GM12878 (cell line): ENCODE data around the gene ATP5F1D. TPM values are rescaled to one million over a fixed set of nuclear protein-coding genes. Genes with fewer than 3 reads are reported as not detected.

Experiments
- BHLHE40 ChIP-seq, 2 experiments: fragments of 450-650 bp in 1 of 2; IDR thresholded peaks; 2 replicates each; pipeline ENCODE4 v1.6.1; 2011 to 2017; ENCODE audit warnings: low read depth in 2 of 2, borderline replicate concordance in 1 of 2, improper control_type of control experiment in 1 of 2, low read length in 1 of 2, mild to moderate bottlenecking in 1 of 2
- BRCA1 ChIP-seq: IDR thresholded peaks from 2 replicates; pipeline ENCODE4 v1.6.1; 2011; ENCODE audit warnings: low read depth, low read length, improper control_type of control experiment
- CBX5 ChIP-seq: sonication (generic); IDR thresholded peaks from 2 replicates; pipeline ENCODE4 v1.6.1; 2016; ENCODE audit warnings: low read depth, moderate library complexity, mild to moderate bottlenecking, inconsistent platforms
- DPF2 ChIP-seq: fragments of 450-650 bp; IDR thresholded peaks from 2 replicates; pipeline ENCODE4 v1.6.1; 2017; ENCODE audit warnings: mild to moderate bottlenecking
- EP300 ChIP-seq, 2 experiments: fragments of 150-350 bp in 1 of 2; IDR thresholded peaks; 2 replicates each; pipeline ENCODE4 v1.6.1; 2011 to 2012; ENCODE audit warnings: low read depth in 2 of 2, low read length in 2 of 2, borderline replicate concordance in 1 of 2, improper control_type of control experiment in 1 of 2, inconsistent platforms in 1 of 2; ENCODE audit not compliant: control insufficient read depth in 1 of 2
- GABPA ChIP-seq: IDR thresholded peaks from 2 replicates; pipeline ENCODE4 v1.6.1; 2014; ENCODE audit warnings: antibody characterized with exemption, low read depth, mild to moderate bottlenecking, inconsistent platforms
- HDAC6 ChIP-seq: fragments of 200-600 bp; sonication (generic); IDR thresholded peaks from one replicate; pipeline ENCODE4 v1.8.0; 2017; ENCODE audit warnings: antibody characterized with exemption; ENCODE audit not compliant: unreplicated experiment
- IKZF1 ChIP-seq: fragments of 450-650 bp; conservative IDR thresholded peaks from 2 replicates; pipeline ENCODE4 v1.6.1; 2017; ENCODE audit warnings: antibody characterized with exemption, mild to moderate bottlenecking
- KAT2A ChIP-seq: conservative IDR thresholded peaks from 2 replicates; pipeline ENCODE4 v1.6.1; 2011; ENCODE audit warnings: low read depth, low read length; ENCODE audit not compliant: control insufficient read depth
- NR2C1 ChIP-seq: fragments of 450-650 bp; IDR thresholded peaks from 2 replicates; pipeline ENCODE4 v1.6.1; 2017; ENCODE audit warnings: antibody characterized with exemption, mild to moderate bottlenecking, moderate library complexity
- POLR2AphosphoS2 ChIP-seq: IDR thresholded peaks from 2 replicates; pipeline ENCODE4 v1.6.1; 2011; ENCODE audit warnings: low read depth, mild to moderate bottlenecking, low read length, improper control_type of control experiment, moderate library complexity
- SMAD1 ChIP-seq: fragments of 450-650 bp; IDR thresholded peaks from 2 replicates; pipeline ENCODE4 v1.6.1; 2018; ENCODE audit warnings: mild to moderate bottlenecking, low read depth; ENCODE audit not compliant: partially characterized antibody
- WRNIP1 ChIP-seq: IDR thresholded peaks from 2 replicates; pipeline ENCODE4 v1.6.1; 2011; ENCODE audit warnings: low read depth, low read length, improper control_type of control experiment, borderline replicate concordance
- YY1 ChIP-seq: IDR thresholded peaks from 2 replicates; pipeline ENCODE4 v1.6.1; 2011; ENCODE audit warnings: low read depth, mild to moderate bottlenecking, low read length
- ZNF207 ChIP-seq: fragments of 450-650 bp; IDR thresholded peaks from 2 replicates; pipeline ENCODE4 v1.6.1; 2014; ENCODE audit warnings: antibody characterized with exemption, mild to moderate bottlenecking, borderline replicate concordance
- polyA plus RNA-seq, 11 experiments: library from polyadenylated mRNA; depleted of rRNA in 4 of 11; unstranded in 6 of 11; stranded (reverse) in 5 of 11; fragments of >200 nt; fragmentation: Nextera tagmentation in 4 of 11; fragmentation: Illumina TruSeq in 1 of 11; extraction: Ambion mirVana in 4 of 11; extraction: Trizol in 1 of 11; gene quantifications; 1 replicate in 1 of 11; 2 replicates in 10 of 11; pipeline versions ENCODE4 v1.2.1 to v1.2.3, GENCODE V29; 2011 to 2016; ENCODE audit warnings: inconsistent platforms in 2 of 11, missing spikeins in 2 of 11, low read depth in 1 of 11
- total RNA-seq, 4 experiments: library from RNA; depleted of rRNA in 3 of 4; stranded (reverse); fragments of >200 nt in 3 of 4; fragmentation: Illumina TruSeq in 1 of 4; extraction: Trizol in 1 of 4; gene quantifications; 2 replicates each; pipeline versions ENCODE4 v1.2.1 to v1.2.3, GENCODE V29; 2013 to 2021
- TF ChIP-seq, protein P1 (sequence below): IDR thresholded peaks from 2 replicates; pipeline ENCODE4 v1.6.1; 2012; ENCODE audit warnings: low read length, inconsistent platforms
- TF ChIP-seq, protein P2 (sequence below): IDR thresholded peaks from 2 replicates; pipeline ENCODE4 v1.6.1; 2011; ENCODE audit warnings: low read depth, mild to moderate bottlenecking, low read length, moderate library complexity, borderline replicate concordance; ENCODE audit errors: extremely low read depth
- TF ChIP-seq, protein P3 (sequence below): IDR thresholded peaks from 2 replicates; pipeline ENCODE4 v1.6.1; 2011; ENCODE audit warnings: mild to moderate bottlenecking, low read depth, low read length, moderate library complexity; ENCODE audit not compliant: insufficient replicate concordance
- TF ChIP-seq, protein P4 (sequence below): IDR thresholded peaks from 2 replicates; pipeline ENCODE4 v1.6.1; 2012; ENCODE audit warnings: low read depth, low read length, improper control_type of control experiment
- TF ChIP-seq, protein P5 (sequence below): fragments of 450-650 bp; IDR thresholded peaks from 2 replicates; pipeline ENCODE4 v1.6.1; 2017; ENCODE audit warnings: mild to moderate bottlenecking, moderate library complexity

The ATP5F1D gene
- total and polyA plus RNA-seq, 10 of the 15 experiments (the other 5 are each of a cell fraction or from before 2014, with no cell fraction given) = 7.2 to 357 (median 49.5) TPM

DNA sequence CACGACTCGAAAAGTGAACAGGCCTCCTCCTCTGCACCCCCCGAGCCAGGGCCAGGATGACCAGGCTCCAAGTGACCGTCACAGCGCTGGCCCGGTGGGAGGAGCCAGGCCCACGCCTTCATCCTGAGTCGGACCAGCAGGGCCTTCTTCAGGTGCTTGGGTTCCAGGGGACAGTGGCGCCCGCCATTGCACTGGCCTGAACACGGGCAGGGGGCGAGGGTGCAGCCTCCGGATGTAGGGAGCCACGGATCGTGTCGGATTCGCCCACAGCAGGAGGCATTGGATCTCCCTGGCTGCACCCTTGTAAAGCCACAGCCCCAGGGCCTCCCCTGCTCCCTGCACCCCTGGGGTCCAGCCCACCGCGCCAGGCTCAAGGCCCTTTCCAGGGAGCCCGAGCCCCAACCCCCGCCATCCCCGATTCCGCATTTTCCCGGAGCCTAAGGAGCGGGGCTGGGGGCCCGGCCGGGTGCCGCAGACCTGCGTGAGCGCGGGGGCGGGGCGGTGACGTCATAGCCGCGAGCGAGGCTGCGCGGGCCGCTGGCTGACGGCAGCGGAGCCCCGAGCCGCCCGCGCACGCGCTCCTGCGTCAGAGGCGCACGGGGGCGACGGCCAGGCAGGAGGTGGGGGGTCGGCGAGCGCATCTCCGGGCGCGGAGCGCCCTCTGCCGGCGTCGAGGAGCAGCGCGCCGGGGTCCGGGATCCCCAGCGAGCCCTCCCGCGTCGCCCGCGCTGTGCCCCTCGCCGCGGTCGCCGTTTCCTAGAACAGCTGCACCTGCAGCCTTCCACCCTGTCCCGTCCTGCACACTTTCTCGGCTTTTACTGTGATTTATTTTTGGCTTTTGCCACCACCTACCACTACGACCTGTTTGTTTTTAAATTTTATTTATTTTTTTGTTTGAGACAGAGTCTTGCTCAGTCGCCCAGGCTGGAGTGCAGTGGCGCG lies 1.5 kb upstream of the ATP5F1D start (continued):
- TF ChIP-seq BRCA1 = no peak
- peak; percentile 72 for TF ChIP-seq YY1
- no peak for TF ChIP-seq KAT2A
- TF ChIP-seq CBX5 = no peak
- TF ChIP-seq, protein P1, sequence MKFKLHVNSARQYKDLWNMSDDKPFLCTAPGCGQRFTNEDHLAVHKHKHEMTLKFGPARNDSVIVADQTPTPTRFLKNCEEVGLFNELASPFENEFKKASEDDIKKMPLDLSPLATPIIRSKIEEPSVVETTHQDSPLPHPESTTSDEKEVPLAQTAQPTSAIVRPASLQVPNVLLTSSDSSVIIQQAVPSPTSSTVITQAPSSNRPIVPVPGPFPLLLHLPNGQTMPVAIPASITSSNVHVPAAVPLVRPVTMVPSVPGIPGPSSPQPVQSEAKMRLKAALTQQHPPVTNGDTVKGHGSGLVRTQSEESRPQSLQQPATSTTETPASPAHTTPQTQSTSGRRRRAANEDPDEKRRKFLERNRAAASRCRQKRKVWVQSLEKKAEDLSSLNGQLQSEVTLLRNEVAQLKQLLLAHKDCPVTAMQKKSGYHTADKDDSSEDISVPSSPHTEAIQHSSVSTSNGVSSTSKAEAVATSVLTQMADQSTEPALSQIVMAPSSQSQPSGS = no peak
- peak; percentile 97 for TF ChIP-seq IKZF1
- no peak for TF ChIP-seq WRNIP1
- peak; percentile 78 to 94; a peak in 3 of 4 replicates for TF ChIP-seq BHLHE40 (IDR thresholded peaks at IDR 0.05; ENCODE audit: borderline replicate concordance in 1 of 2, low read depth in 2 of 2, low read length in 1 of 2)
- TF ChIP-seq POLR2AphosphoS2 = no peak
- no peak for TF ChIP-seq GABPA
- TF ChIP-seq SMAD1 = no peak
- TF ChIP-seq NR2C1 = peak; percentile 45; the same call in 1 of the 2 replicates
- TF ChIP-seq, protein P2, sequence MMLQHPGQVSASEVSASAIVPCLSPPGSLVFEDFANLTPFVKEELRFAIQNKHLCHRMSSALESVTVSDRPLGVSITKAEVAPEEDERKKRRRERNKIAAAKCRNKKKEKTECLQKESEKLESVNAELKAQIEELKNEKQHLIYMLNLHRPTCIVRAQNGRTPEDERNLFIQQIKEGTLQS = 0 out of 2 replicates have a peak, but pooled peaks have one; percentile 38
- TF ChIP-seq EP300 (IDR thresholded peaks at IDR 0.05; ENCODE audit: borderline replicate concordance in 1 of 2, control insufficient read depth in 1 of 2, low read depth in 2 of 2, low read length in 2 of 2) = peak in 1 of 2 experiments; percentile 37; a peak in 1 of 4 replicates
- no peak for TF ChIP-seq HDAC6
- TF ChIP-seq, protein P3, sequence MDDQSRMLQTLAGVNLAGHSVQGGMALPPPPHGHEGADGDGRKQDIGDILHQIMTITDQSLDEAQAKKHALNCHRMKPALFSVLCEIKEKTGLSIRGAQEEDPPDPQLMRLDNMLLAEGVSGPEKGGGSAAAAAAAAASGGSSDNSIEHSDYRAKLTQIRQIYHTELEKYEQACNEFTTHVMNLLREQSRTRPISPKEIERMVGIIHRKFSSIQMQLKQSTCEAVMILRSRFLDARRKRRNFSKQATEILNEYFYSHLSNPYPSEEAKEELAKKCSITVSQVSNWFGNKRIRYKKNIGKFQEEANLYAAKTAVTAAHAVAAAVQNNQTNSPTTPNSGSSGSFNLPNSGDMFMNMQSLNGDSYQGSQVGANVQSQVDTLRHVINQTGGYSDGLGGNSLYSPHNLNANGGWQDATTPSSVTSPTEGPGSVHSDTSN = no peak
- TF ChIP-seq, protein P4, sequence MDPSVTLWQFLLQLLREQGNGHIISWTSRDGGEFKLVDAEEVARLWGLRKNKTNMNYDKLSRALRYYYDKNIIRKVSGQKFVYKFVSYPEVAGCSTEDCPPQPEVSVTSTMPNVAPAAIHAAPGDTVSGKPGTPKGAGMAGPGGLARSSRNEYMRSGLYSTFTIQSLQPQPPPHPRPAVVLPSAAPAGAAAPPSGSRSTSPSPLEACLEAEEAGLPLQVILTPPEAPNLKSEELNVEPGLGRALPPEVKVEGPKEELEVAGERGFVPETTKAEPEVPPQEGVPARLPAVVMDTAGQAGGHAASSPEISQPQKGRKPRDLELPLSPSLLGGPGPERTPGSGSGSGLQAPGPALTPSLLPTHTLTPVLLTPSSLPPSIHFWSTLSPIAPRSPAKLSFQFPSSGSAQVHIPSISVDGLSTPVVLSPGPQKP = no peak
- TF ChIP-seq DPF2 = peak; percentile 93
- peak; percentile 59; the same call in 1 of the 2 replicates for TF ChIP-seq ZNF207
- TF ChIP-seq, protein P5, sequence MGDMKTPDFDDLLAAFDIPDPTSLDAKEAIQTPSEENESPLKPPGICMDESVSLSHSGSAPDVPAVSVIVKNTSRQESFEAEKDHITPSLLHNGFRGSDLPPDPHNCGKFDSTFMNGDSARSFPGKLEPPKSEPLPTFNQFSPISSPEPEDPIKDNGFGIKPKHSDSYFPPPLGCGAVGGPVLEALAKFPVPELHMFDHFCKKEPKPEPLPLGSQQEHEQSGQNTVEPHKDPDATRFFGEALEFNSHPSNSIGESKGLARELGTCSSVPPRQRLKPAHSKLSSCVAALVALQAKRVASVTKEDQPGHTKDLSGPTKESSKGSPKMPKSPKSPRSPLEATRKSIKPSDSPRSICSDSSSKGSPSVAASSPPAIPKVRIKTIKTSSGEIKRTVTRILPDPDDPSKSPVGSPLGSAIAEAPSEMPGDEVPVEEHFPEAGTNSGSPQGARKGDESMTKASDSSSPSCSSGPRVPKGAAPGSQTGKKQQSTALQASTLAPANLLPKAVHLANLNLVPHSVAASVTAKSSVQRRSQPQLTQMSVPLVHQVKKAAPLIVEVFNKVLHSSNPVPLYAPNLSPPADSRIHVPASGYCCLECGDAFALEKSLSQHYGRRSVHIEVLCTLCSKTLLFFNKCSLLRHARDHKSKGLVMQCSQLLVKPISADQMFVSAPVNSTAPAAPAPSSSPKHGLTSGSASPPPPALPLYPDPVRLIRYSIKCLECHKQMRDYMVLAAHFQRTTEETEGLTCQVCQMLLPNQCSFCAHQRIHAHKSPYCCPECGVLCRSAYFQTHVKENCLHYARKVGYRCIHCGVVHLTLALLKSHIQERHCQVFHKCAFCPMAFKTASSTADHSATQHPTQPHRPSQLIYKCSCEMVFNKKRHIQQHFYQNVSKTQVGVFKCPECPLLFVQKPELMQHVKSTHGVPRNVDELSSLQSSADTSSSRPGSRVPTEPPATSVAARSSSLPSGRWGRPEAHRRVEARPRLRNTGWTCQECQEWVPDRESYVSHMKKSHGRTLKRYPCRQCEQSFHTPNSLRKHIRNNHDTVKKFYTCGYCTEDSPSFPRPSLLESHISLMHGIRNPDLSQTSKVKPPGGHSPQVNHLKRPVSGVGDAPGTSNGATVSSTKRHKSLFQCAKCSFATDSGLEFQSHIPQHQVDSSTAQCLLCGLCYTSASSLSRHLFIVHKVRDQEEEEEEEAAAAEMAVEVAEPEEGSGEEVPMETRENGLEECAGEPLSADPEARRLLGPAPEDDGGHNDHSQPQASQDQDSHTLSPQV = peak; percentile 88
